ENCODE data around the gene GAS2L2. TPM values are rescaled to one million over a fixed set of nuclear protein-coding genes. Genes with fewer than 3 reads are reported as not detected.
"Not testable (repeated sequence)": the region's sequence is repeated elsewhere in the genome, so short reads cannot be mapped to it uniquely, and the experiment has no call there.

GAS2L2 gene
- total RNA-seq, 1 donor from 2014 or later, result 0.22 TPM

- no peak overlapping the region for H3K27ac Mint-ChIP-seq
- no peak for DNase-seq (ENCODE audit: extremely low spot score, unreplicated experiment)
- H3K4me1 Mint-ChIP-seq (ENCODE audit: unreplicated experiment), result peaks cover 16% of the 10 kb centered on the region
- TF ChIP-seq CTCF (conservative IDR thresholded peaks at IDR 0.05), result no peak
- no peaks in the 10 kb centered on the region for H3K9me3 Mint-ChIP-seq
- no peak overlapping the region for H3K4me3 Mint-ChIP-seq
- H3K36me3 Mint-ChIP-seq, result peaks cover 21% of the 10 kb centered on the region
- H3K27me3 Mint-ChIP-seq, result no peaks in the 10 kb centered on the region
These were observed 47.8 kb downstream of the GAS2L2 start for GRCh38 chr17:35705230-35705629.

GRCh38 chr17:35703308-35703707 lies 49.7 kb downstream of the GAS2L2 start:
- not testable (repeated sequence) for H3K27me3 Mint-ChIP-seq; DNase-seq (ENCODE audit: extremely low spot score, unreplicated experiment); H3K9me3 Mint-ChIP-seq; H3K27ac Mint-ChIP-seq; H3K4me1 Mint-ChIP-seq (ENCODE audit: unreplicated experiment); H3K4me3 Mint-ChIP-seq
- peaks cover 17% of the 10 kb centered on the region for H3K36me3 Mint-ChIP-seq

- no peak overlapping the region for H3K4me3 Mint-ChIP-seq
- no peak for DNase-seq (ENCODE audit: extremely low spot score, unreplicated experiment)
- H3K9me3 Mint-ChIP-seq, result no peaks in the 10 kb centered on the region
- H3K4me1 Mint-ChIP-seq (ENCODE audit: unreplicated experiment), result no peaks in the 10 kb centered on the region
- no peak overlapping the region for H3K27ac Mint-ChIP-seq
- no peaks in the 10 kb centered on the region for H3K27me3 Mint-ChIP-seq
- peaks cover 17% of the 10 kb centered on the region for H3K36me3 Mint-ChIP-seq
- TF ChIP-seq CTCF (conservative IDR thresholded peaks at IDR 0.05), result no peak
These were observed 51.5 kb downstream of the GAS2L2 start for GRCh38 chr17:35701491-35701890.

GRCh38 chr17:35700150-35700549 lies 52.9 kb downstream of the GAS2L2 start:
- Mint-ChIP-seq H3K4me1 (ENCODE audit: unreplicated experiment) (no peaks in the 10 kb centered on the region), H3K4me3 (no peak overlapping the region), H3K36me3 (peaks cover 25% of the 10 kb centered on the region), H3K27me3 (no peaks in the 10 kb centered on the region), H3K27ac (no peak overlapping the region), H3K9me3 (no peaks in the 10 kb centered on the region)
- DNase-seq (ENCODE audit: extremely low spot score, unreplicated experiment), result no peak
- TF ChIP-seq CTCF (conservative IDR thresholded peaks at IDR 0.05), result no peak

- no peak for TF ChIP-seq CTCF (conservative IDR thresholded peaks at IDR 0.05)
- H3K9me3 Mint-ChIP-seq, result no peaks in the 10 kb centered on the region
- H3K4me1 Mint-ChIP-seq (ENCODE audit: unreplicated experiment), result no peaks in the 10 kb centered on the region
- H3K36me3 Mint-ChIP-seq, result peaks cover 18% of the 10 kb centered on the region
- H3K27ac Mint-ChIP-seq, result no peak overlapping the region
- H3K27me3 Mint-ChIP-seq, result no peaks in the 10 kb centered on the region
- no peak for DNase-seq (ENCODE audit: extremely low spot score, unreplicated experiment)
- H3K4me3 Mint-ChIP-seq, result no peak overlapping the region
These were observed 54.2 kb downstream of the GAS2L2 start for GRCh38 chr17:35698800-35699199.

- H3K27ac Mint-ChIP-seq, result no peak overlapping the region
These were observed 57.4 kb downstream of the GAS2L2 start for GRCh38 chr17:35695613-35696012.

More at GRCh38 chr17:35695613-35696012, 57.4 kb downstream of the GAS2L2 start:
- no peaks in the 10 kb centered on the region for H3K9me3 Mint-ChIP-seq
- no peaks in the 10 kb centered on the region for H3K27me3 Mint-ChIP-seq
- DNase-seq (ENCODE audit: extremely low spot score, unreplicated experiment), result no peak
- no peak for TF ChIP-seq CTCF (conservative IDR thresholded peaks at IDR 0.05)
- H3K4me1 Mint-ChIP-seq (ENCODE audit: unreplicated experiment), result no peaks in the 10 kb centered on the region
- H3K4me3 Mint-ChIP-seq, result no peak overlapping the region
- peaks cover 14% of the 10 kb centered on the region for H3K36me3 Mint-ChIP-seq

All from type B pancreatic cell (in vitro differentiated cells).